ENCODE measurements around the gene SLC2A10. TPM values are rescaled to one million over a fixed set of nuclear protein-coding genes. Genes with fewer than 3 reads are reported as not detected.

SLC2A10 gene
- total RNA-seq, 1 experiment from 2014 or later = 0.05 TPM

GRCh38 chr20:46715292-46715756, 5.9 kb downstream of the SLC2A10 start:
- TF ChIP-seq CEBPB (IDR thresholded peaks at IDR 0.05; ENCODE audit: low read depth) (0 out of 2 replicates have a peak, but pooled peaks have one; percentile 12), FOSL1 (IDR thresholded peaks at IDR 0.05; ENCODE audit: low read depth) (no peak), SIN3A (IDR thresholded peaks at IDR 0.05; ENCODE audit: low read depth) (no peak), ZBTB33 (IDR thresholded peaks at IDR 0.05; ENCODE audit: extremely low read depth, insufficient replicate concordance, low read length) (no peak), CBX3 (IDR thresholded peaks at IDR 0.05; ENCODE audit: low read depth) (no peak), SP1 (IDR thresholded peaks at IDR 0.05; ENCODE audit: low read depth) (no peak), CTCF (IDR thresholded peaks at IDR 0.05 in 2 of 3, conservative IDR thresholded peaks at IDR 0.05 in 1 of 3; ENCODE audit: borderline replicate concordance in 1 of 3, insufficient read depth in 1 of 3, low read depth in 2 of 3, low read length in 2 of 3) (peak in 2 of 3 experiments; percentile 17 to 19; a peak in 2 of 6 replicates), RAD21 (IDR thresholded peaks at IDR 0.05; ENCODE audit: low read depth) (no peak), ZNF274 (IDR thresholded peaks at IDR 0.05; ENCODE audit: low read depth, low read length) (no peak), EGR1 (IDR thresholded peaks at IDR 0.05; ENCODE audit: low read depth) (no peak), POLR2A (IDR thresholded peaks at IDR 0.05; ENCODE audit: borderline replicate concordance, extremely low read depth, insufficient read depth, insufficient read length) (no peak), TCF7L2 (IDR thresholded peaks at IDR 0.05; ENCODE audit: borderline replicate concordance, extremely low read depth, insufficient read depth, insufficient read length) (no peak), REST (IDR thresholded peaks at IDR 0.05; ENCODE audit: low read depth) (no peak), POLR2AphosphoS5 (IDR thresholded peaks at IDR 0.05; ENCODE audit: low read depth, low read length) (no peak), YY1 (IDR thresholded peaks at IDR 0.05; ENCODE audit: extremely low read depth, insufficient replicate concordance, low read depth, low read length) (no peak), ZFX (IDR thresholded peaks at IDR 0.05) (no peak), EZH2phosphoT487 (IDR thresholded peaks at IDR 0.05; ENCODE audit: borderline replicate concordance) (no peak)
- H3K4me2 ChIP-seq (ENCODE audit: low read length) = peak overlapping the region; percentile 34; the same call in 1 of the 2 replicates
- DNase-seq (ENCODE audit: low read depth, low spot score) (no peak), ATAC-seq (peak; percentile 97)
- H3K9ac ChIP-seq (ENCODE audit: low read length) = no peak overlapping the region
- no peaks in the 10 kb centered on the region for H3K36me3 ChIP-seq (ENCODE audit: control insufficient read depth in 1 of 2, insufficient read depth in 2 of 2, low read length in 2 of 2)
- no peaks in the 10 kb centered on the region for H3K79me2 ChIP-seq (ENCODE audit: insufficient read depth, low read length)
- intact Hi-C loops (cut with micrococcal nuclease) = no loop called here
- no peak overlapping the region for H3K4me3 ChIP-seq (replicated peaks in 1 of 2; ENCODE audit: low read depth in 1 of 2, low read length in 2 of 2)
- no peaks in the 10 kb centered on the region for H4K20me1 ChIP-seq (ENCODE audit: insufficient read depth)
- H3K27ac ChIP-seq (ENCODE audit: low read depth, low read length) = no peak overlapping the region
- CTCF ChIA-PET = no interaction called here
- BruUV-seq (replicated peaks) = no TSS peak
- no peaks in the 10 kb centered on the region for H3K27me3 ChIP-seq (ENCODE audit: insufficient read depth, low read length)
- H3K9me2 ChIP-seq (ENCODE audit: insufficient read depth) = no peaks in the 10 kb centered on the region
- RAD21 ChIA-PET (ENCODE audit: low non-redundant PET in 1 of 2, low total read pairs in 2 of 2, uncharacterized antibody in 2 of 2, unreplicated experiment in 2 of 2) = no interaction called here
- H3K4me1 ChIP-seq (ENCODE audit: control insufficient read depth in 1 of 2, insufficient read depth in 2 of 2, low read length in 2 of 2) = peaks cover 7 to 10% of the 10 kb centered on the region in 2 experiments; a peak in 3 of 4 replicates
- H3K9me3 ChIP-seq (ENCODE audit: control insufficient read depth in 1 of 2, insufficient read depth in 1 of 2, low read depth in 1 of 2, low read length in 2 of 2) = no peaks in the 10 kb centered on the region
- POLR2A ChIA-PET = no interaction called here
- peak overlapping the region; percentile 13 for H2AFZ ChIP-seq (ENCODE audit: low read depth, low read length, poor library complexity, severe bottlenecking)
